ENCODE measurements around the gene DCHS2.
A peak's percentile ranks its signal among the peaks of the same experiment; 100 is the strongest.
"Not testable (repeated sequence)": the region's sequence is repeated elsewhere in the genome, so short reads cannot be mapped to it uniquely, and the experiment has no call there.

Gene DCHS2

DNA sequence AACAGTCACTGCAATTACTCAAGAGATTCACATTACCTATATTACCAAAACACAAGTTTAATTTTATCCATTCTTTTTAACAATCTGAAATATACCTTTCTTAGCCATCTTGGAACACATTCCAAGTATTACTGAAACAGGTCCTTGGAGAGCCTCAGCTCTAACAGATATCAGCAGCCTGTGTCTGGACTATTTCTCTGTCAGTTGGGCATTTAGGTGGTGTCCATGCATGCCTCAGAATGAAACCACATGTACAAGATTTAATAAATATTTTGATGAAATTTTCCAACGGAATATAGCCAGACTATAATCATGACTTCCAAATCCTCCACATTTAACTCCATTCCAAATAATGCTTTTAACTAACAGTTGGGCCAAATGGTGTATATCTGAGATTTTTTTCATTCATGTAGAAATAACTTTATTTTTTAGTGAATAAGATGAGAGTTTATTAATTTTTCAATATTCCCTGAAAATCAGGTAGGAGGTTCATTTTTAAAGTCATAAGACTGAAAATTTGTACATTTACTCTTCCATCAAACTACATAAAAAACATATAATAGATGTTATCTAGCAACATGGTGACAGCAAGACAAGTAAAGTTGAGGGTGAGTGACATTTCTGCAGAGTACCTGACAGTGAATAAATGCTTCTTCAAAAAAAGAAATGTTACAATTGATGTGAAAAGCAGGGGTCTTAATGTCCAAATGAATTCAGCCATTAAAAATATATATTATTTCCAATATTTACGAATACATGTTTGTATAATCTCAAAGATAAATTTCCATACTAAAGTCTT lies 174.2 kb downstream of the DCHS2 start:
- DNase-seq (ENCODE audit: low spot score) = no peak

DNA sequence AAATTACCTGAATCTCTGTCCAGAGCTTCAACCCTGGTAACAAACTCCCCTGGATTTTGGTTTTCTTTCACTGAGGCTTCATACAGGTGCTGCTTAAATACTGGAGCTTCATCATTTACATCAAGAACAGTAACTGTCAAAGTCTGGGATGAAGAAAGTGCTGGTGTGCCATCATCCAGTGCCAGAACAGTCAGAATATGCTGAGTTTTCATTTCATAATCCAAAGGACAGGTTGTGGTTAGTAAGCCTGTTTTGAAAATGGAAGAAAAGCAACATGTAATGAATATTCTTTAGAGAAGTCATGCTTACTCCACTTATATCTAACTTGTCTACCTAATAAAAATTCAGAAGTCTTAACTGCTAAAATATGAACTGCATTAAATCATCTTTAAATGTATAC lies 175.9 kb downstream of the DCHS2 start:
- DNase-seq (ENCODE audit: low spot score) = no peak

DNA sequence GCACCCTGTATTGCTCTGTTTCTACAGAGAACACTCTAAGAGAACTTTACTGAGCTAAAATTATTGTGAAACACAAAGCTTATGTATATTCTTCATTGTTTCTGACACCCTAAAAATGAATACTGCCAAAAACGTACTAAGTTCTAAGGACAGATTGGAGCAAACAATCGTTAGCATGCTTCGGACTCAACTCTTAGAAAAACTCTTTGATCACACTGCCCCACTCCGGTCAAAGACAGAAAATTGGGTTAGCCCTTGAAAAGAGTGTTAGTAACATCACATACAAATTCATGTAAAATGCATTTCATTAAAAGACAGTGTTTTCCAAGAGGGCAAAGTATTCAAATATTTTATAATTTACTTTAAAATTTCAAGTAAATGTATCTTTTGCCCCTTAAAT lies 177.4 kb downstream of the DCHS2 start:
- peak; percentile 65 for DNase-seq (ENCODE audit: low spot score)

DNA sequence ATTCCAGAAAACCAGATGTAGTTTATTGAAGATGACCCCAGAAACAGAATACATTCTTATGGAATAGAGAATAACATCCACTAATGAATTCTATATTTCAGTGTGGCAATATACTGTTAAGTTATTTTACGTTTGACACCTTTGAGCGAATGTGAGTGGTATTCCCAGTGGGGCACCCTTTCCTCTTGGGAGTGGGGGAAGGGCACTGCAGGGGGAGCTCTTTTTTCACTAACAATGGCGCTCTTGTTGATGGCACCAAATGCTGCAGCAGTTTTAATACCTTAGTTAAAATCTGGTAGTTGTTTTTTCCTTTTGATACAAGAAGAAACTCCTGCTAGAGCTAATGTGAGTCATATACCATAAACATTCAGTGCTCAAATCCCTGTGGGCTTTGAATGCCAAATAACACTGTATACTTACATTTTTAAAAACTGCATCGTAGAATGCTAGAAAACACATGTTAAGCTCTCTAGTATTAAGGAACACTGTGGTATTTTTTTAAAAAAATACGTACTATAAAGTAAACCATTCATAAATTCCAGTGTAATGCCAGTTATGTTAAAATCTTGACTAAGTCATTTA lies 178.5 kb downstream of the DCHS2 start:
- no peak for DNase-seq (ENCODE audit: low spot score)

DNA sequence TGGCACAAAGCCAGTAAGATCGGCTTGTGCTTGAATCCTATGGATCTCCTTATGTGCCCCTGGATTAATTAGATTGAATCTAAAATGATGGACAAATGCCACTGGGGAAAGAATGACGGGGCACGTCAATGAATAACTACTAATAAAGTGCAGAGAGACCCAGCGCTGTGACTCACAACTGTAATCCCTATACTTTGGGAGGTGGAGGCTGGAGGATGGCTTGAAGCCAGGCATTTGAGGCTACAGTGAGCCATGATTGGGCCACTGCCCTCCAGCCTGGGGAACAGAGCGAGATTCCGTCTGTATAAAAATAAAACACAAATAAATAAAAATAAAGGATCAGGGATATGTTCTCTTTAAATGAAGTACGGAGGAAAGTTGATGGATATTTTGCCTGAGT lies 179.4 kb downstream of the DCHS2 start:
- no peak for DNase-seq (ENCODE audit: low spot score)

DNA sequence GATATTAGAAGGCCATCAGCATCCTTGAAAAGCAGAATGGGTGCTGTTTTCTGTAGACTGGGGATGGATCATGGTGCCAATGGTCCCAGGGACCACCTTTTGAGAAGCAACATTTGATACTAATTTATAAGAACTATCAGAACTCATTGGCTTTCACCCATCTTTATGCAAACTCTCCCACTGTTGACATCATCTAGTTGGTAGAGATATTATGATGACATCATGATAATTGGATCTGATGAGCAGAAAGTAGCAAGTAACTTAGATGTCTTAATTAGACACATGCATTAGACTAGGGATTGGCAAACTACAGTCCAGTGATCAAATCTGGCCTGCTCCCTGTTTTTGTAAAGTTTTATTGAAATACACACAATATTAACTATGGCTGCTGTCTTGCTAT lies 181.0 kb downstream of the DCHS2 start:
- no peak for DNase-seq (ENCODE audit: low spot score)

DNA sequence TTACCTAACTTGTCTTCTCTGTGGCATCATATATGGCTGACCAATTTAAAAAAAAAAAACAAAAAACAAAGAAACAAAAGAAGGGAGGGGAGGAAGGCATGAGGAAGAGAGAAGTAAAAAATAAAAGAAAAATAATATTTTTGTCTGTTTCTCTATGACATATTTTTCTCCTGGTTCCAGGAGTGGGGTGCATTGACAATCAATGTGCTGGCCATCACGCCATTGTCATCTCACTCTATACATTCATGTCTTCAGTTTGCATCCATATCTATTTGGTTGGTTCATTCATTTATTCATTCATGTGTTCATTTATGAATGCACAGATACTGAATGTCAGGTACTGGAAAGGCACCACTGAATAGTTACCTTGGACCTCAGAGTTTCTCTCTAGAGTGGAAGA lies 183.4 kb downstream of the DCHS2 start:
- no peak for DNase-seq (ENCODE audit: low spot score)

DNA sequence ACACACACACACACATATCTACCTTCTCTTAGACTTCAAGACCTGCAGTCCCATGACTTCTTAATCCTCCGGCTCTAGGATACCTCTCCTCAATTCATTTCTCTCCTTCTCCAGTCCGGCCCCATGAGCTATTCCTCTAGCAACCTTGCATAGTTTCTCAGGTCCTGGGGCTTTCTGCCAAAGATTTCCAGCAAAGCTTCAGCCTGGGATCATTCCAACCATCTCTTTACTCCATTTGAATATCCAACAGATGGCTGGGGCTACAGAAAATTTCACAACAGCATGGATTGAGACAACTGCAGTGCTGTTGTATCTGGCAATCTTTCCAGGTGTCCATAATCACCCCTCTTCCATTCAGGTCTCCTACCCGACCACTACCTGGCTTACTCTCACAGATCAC lies 184.1 kb downstream of the DCHS2 start:
- no peak for DNase-seq (ENCODE audit: low spot score)

DNA sequence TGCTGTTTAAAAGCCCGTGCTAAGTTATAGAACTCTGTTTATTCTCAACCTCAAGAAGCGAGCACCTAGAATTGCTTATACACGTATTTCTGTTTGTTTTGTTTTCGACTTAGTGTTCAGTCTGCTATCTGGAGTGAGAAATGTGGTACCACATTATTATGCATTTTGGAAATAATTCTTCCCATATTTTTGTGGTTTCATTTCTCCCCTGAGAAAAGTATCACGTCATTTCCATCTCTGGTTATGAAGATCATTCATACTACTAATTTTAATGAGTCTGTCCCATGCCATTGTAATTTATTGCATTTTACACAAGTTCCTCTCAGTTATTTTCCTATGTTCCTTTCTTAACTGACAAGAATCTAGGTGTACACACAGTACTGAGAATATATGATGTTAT lies 186.0 kb downstream of the DCHS2 start:
- no peak for DNase-seq (ENCODE audit: low spot score)

DNA sequence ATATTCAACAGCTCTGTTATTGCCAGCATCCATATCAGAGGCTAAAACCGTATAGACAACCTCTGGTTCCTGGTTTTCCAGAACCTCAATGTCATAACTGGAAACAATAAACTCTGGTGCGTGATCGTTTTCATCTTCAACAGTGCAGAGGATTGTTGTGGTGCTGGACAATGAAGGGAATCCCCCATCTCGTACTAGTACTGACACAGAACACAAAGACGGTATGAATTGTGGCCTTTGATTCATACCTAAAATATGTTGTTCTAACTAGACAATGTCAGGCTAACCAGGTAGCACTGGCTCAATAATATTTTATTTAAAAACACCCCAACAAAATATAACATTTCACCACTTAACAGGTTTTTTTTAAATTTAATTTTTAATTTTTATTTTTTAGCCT lies 186.9 kb downstream of the DCHS2 start:
- DNase-seq (ENCODE audit: low spot score) = no peak

DNA sequence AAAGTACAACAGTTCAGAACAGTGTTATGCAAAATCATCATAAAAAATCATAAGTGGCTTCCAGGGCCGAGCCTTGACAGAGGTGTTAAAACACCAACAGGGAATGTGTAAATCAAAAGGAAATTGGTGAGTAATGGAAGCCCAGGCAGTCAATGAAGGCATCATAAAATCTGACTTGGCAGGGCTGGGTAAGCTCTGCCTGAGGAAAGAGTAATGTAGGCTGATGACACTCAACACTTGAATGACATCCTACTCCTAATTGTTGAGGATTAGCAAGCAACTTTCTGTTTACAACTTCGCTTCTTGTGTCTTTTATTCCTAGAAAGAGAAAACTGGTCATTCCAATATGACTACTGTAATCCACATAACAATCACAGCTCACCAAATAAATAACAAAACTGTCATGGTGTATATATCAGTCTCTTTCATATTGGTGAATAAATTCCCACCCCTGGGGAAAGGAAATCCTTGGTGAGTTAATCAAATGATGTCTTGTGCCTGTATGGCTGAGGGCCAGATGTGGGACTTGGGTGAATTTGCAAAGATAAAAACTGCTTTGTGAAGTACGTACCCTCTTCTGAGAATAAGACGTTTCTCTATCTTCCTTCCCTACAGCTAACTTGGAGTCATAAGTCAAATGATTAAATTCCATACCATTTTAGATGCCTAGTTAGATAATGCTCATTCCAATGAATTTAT lies 196.8 kb downstream of the DCHS2 start:
- DNase-seq (ENCODE audit: low spot score) = no peak

DNA sequence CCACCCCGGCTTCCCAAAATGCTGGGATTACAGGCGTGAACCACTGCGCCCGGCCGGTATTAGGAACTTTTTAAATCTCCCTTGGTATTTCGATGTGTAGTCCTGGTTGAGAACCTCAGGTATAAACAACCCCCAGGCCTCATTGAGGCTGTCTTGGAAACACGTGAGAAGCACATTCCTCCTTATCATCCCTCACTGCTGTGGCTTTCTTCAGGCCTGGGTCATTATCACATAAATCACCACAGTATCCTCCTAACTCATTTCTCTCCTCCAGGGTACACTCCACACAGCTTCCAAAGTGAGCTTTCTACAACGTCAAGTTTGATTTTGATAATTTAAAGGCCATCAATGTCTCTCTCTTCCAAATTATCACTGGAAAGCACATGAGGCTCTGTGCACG lies 198.2 kb downstream of the DCHS2 start:
- DNase-seq (ENCODE audit: low spot score) = no peak

DNA sequence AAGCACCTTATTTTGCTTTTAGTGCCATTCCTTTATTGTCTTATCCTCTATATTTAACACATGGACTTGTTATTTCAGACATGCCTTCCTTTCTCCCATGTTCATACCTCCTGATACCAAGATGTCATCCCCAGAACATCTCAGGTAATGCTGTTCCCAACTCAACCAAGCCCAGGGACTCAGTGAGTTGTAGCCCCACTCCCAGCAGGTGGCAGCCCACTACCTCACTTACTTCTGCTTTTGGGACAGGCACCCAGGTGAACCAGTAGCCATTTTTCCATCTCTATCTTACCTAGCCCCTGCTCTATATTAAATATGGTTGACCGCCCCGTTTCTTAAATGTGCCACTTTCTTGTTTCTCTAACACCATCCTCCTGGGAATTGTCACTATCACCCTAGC lies 199.0 kb downstream of the DCHS2 start:
- no peak for DNase-seq (ENCODE audit: low spot score)

DNA sequence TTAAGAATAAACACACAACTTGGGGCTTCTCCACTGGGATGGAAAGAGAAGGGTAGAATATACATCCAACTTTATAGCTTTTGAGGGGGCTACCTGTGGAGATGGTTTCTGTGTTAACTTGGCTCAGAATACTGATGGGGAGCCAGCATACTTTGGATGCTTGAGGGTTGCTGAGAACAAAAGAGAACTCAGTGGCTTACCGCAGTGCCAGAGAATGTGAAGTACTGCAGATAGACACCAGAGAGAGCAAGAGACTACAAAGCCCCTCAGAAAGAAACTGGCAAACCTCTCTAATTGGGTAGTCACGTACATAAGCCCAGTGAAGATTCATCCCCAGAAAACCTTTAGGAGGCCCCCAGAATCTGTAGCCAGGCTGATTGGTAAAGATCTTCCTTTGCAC lies 214.4 kb downstream of the DCHS2 start:
- DNase-seq (ENCODE audit: low spot score) = no peak

DNA sequence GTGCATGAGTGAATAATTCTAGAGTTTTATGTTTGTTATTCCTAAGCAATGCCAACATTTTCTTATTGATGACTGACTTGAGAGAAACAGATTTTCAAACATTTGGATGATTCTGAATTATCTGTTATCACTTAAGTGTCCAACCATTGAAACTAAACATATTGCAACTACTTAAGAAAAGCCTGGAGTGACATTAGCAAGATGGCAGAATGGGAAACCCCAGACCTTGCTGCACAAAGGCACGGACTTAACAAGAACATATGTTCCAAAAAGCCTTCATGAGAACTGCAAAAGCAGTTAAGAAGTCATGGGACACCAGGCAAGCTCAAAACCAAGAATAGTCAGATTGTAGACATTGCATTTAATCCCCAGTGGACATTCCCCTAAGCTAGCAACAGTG lies 215.1 kb downstream of the DCHS2 start:
- DNase-seq (ENCODE audit: low spot score) = no peak

DNA sequence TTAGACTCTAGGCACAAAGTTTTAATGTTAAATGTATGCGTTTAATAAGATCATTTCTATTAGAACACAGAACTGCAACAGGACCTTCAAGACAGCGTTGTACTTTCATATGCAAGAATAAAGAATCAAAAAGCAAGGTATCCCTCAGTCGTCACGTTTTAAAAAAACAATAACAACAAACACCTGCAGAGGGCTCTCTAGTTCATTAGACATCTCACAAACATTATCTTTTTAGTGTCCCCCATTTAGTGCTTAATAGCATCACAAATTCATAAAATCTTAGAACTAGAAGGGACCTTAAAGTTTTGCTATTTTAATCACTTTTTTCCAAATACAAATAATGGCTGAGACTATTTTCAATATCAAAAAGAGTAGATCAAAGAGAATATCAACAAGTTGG lies 236.6 kb downstream of the DCHS2 start:
- no peak for DNase-seq (ENCODE audit: low spot score)

DNA sequence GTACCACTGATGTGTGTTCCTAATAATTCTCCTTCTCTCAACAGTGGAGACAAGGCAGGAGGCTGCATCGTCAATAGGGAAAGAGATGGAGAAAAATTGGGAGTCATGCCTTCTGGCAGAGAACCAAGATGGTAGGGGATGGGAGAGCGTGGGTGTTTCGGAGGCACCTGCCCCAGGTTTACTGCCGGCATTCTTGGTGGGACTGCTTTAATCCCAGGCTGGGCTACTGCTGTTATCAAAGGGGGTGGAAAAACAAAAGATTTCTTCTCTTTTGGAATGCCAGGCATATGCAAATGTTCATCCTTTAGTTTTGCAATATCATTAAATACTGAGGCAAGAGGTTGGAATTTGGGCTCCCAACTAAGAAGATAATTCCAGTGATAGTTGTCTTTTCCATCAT lies 257.0 kb downstream of the DCHS2 start:
- no peak for DNase-seq (ENCODE audit: low spot score)

DNA sequence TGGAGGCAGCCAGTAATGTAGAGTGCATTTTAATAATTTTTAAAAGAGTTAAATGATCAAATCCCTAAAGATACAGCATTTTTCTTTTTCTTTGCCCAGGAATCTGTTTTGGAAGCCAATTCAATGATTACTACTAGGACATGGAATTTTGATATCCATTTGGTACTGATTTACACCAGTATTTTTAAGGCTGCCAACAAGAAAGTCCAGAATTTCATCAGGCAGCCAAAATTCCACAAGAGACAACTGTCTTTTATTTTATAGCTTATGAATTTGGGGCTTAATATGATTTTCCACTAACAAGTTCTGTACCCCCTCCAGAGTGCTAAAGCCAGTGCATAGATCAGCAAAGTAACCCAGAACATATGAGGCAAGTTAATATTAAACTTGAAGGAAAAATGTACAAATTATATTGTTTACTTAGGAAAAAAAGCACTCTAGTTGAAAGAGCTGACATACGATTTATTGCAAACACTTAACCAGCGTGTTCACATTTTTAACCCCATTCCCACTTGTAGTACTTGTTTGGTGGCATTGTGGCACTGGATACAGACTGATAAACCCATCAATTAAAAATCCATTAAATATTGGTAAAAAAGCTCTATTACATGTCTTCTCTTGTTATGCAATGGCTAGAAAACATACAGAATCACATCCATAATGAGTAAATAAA lies 259.7 kb downstream of the DCHS2 start:
- no peak for DNase-seq (ENCODE audit: low spot score)

DNA sequence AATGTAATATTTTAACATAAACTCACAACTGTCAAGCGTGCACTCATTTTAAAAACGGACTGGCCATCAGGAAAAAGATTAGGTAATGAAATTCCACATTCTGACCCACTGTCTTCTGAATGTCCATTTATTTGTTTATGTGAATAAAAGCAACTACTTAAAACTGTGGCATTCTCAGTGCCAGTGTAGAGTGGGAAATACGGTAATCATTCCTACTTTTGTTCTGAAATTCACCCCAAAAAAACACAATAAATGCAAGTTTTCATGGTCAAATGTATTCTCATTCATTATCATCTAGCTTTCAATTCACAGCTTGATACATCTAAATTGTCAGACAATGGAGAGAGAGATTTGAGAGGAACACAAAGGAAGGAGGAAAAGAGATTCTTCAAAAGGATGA lies 260.9 kb downstream of the DCHS2 start:
- no peak for DNase-seq (ENCODE audit: low spot score)

DNA sequence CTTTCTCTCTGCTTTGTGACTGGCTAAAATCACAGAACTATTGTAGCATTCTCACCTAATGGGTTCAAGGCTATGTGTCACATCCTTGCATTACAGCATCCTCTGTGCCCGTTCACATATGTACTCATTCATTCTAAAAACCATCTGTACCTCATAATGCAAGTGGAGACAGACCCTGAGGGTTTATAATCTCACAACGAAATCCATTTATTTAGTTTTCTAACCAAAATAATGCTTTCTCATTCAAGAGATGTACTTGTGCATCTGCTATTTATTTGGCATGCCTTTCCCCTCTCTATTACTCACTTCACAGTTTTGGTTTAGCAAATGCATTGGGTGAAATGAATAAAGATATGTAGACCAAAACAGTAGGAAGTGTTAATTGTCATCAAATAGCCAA lies 261.5 kb downstream of the DCHS2 start:
- no peak for DNase-seq (ENCODE audit: low spot score)

DNA sequence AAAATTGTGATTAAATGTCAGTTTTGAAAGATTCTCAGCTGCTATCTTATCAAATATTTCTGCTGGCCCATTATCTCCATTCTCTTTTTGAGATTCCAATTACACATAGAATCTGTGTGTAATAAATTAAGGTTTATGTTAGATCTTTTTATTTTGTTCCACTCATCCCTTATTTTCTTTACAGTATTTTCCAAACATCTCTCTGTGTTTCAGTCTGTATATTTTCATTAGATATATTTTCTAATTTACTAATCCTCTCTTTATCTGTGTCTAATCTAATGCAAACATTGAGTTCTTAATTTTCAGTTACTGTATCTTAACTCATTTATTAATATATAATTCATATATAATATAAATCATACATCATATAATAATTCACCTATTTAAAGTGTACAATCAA lies 268.7 kb downstream of the DCHS2 start:
- DNase-seq (ENCODE audit: low spot score) = no peak

DNA sequence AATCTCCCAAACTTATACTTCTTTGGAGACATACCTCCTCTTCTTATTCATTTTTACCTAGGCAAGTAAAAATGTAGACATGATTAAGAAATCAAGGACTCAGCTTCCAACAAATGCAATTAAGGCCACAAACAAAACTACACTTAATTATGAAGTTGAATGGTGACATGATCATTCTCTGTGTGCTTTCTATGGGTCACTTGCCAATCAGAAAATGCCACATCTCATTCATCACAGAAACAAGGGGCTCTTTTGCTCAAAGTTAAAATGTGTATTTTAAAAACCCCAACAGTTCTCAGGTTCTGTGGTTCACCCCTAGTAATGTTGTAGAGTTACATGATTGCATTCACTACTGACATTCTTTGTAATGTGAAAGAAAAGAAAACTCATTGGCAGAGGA lies 273.5 kb downstream of the DCHS2 start:
- DNase-seq (ENCODE audit: low spot score) = no peak

DNA sequence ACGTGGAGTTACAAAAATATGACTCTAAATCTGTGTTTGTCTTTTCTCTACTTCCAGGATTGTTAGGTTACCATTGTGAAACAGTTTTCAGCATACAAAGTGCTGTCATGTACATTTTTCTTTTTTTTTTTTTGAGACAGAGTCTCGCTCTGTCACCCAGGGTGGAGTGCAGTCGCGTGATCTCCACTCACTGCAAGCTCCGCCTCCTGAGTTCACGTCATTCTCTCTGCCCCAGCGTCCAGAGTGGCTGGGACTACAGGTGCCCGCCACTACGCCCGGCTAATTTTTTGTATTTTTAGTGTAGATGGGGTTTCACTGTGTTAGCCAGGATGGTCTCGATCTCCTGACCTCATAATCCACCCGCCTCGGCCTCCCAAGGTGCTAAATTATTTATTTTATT lies 274.2 kb downstream of the DCHS2 start:
- DNase-seq (ENCODE audit: low spot score) = not testable (repeated sequence)
